Stimulated activated CD4-positive, alpha-beta T cell treated with anti-CD3 and anti-CD28 coated beads, TNF-alpha, amount 100 ng/mL, for 48 hours (primary cell): ENCODE measurements around the gene PNN.
"Not testable (repeated sequence)": the region's sequence is repeated elsewhere in the genome, so short reads cannot be mapped to it uniquely, and the experiment has no call there.

Experiments used
- DNase-seq, 3 donors: peaks; one replicate each; pipeline ENCODE4 v3.0.0-alpha.2; 2020; ENCODE audit warnings: low read depth in 3 of 3

PNN gene

GRCh38 chr14:39181026-39181692, 6.1 kb downstream of the PNN start:
- no peak for DNase-seq

DNA sequence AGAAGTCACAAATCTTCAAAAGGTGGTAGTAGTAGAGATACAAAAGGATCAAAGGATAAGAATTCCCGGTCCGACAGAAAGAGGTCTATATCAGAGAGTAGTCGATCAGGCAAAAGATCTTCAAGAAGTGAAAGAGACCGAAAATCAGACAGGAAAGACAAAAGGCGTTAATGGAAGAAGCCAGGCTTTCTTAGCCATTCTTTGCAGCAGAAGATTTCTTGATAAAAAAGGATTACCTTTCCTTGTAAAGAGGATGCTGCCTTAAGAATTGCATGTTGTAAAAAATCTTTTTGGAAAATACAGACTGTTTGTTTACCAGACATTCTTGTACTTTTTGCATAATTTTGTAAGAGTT, 6.6 kb downstream of the PNN start:
- DNase-seq = no peak

- no peak for DNase-seq
Measured at GRCh38 chr14:39182770-39183684, 8.0 kb downstream of the PNN start.

DNA sequence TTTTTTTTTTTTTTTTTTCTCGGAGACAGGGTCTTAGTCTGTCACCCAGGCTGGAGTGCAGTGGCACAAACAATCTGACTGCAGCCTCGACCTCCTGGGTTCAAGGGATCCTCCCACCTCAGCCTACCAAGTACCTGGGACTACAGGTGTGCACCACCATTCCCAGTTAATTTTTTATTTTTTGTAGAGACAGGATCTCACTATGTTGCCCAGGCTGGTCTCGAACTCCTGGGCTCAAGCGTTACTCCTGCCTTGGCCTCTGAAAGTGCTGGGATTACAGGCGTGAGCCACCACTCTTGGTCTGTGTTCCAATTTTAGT, 8.6 kb downstream of the PNN start:
- not testable (repeated sequence) for DNase-seq

GRCh38 chr14:39184628-39185255, 9.7 kb downstream of the PNN start:
- no peak for DNase-seq

DNA sequence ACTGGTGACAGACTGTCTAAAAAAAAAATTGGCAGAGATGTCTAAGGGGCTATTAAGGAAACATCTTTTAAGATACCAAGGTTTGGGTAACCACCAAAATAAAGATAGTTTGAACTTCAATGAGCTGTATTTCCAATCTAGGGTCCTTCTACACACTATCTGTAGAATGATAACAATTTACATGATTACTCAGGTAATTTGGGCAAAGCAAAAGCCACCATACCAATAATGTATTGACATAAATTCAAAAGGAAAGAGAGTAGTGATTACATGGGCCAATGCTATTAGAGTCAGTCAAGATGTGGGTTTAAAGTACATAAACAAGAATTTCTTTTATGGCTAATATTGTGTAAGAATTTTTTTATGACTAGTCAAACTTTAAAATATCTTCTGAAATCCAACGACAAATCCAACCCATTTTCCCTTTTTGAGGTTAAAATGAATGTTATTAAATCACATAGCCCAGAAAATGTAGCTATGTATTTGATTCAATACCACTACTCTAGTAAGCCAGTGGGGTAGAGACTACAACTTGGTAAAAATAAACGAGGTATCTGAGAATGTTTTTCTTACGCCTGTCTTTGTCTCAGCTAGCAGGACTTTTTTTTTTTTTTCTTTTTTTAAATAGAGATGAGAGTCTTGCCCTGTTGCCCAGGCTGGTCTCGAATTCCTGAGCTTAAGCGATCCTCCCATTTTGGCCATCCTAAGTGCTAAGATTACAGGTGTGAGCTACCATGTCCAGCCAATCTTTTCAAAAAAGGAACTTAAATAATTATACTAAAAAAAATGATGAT, 10.4 kb downstream of the PNN start:
- DNase-seq = no peak

- no peak for DNase-seq
Measured at GRCh38 chr14:39186941-39187525, 12.0 kb downstream of the PNN start.

- no peak for DNase-seq
Measured at GRCh38 chr14:39203659-39204606, 28.9 kb downstream of the PNN start.

DNA sequence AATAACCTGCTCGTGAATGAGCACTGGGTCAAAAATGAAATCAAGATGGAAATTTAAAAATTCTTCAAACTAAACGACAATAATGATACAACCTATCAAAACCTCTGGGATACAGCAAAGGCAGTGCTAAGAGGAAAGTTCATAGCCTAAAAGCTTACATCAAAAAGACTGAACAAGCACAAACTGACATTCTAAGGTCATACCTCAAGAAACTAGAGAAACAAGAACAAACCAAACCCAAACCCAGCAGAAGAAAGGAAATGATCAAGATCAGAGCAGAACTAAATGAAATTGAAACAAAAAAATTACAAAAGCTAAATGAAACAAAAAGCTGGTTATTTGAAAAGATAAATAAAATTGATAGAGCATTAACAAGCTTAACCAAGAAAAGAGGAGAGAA, 32.4 kb downstream of the PNN start:
- DNase-seq = not testable (repeated sequence)

DNA sequence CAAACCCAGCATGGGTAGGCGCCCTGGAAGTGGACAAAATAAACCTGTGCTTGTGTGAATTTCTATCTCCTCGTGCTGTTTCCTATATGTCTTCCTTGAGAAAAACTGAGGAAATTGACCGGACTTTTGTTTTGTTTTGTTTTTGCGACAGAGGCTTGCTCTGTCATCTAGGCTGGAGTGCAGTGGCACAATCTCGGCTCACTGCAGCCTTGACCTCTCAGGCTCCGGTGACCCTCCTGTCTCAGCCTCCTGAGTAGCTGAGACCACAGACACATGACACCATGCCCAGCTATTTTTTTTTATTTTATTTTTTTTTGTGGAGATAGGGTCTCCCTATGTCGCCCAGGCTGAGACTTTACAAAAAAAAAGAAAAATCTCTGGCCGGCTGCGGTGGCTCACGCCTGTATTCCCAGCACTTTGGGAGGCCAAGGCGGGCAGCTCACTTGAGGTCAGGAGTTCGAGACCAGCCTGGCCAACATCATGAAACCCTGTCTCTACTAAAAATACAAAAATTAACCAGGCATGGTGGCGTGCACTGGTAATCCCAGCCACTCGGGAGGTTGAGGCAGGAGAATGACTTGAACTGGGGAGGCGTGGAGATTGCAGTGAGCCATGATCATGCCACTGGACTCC, 36.2 kb downstream of the PNN start:
- no peak for DNase-seq

GRCh38 chr14:39212034-39212433, 37.0 kb downstream of the PNN start:
- no peak for DNase-seq

DNA sequence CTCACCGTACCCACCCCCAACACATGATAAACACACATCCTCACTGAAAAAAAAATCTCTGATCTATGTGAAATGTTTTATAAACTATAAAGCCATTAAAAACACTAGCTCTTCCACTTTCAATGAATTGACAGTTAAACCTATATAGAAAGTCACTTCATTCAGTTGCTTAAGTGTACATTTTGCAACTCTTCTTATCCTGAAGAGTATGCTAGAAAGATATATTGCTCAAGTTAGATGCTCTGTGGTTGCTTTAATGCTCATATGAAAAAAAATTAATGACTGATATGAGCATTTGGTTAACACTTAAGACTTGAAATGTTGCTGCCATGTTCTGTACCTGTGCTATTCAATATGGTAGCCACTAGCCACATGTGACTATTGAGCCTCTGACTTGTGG, 37.6 kb downstream of the PNN start:
- no peak for DNase-seq

- DNase-seq = no peak
Measured at GRCh38 chr14:39217214-39217879, 42.3 kb downstream of the PNN start.

DNA sequence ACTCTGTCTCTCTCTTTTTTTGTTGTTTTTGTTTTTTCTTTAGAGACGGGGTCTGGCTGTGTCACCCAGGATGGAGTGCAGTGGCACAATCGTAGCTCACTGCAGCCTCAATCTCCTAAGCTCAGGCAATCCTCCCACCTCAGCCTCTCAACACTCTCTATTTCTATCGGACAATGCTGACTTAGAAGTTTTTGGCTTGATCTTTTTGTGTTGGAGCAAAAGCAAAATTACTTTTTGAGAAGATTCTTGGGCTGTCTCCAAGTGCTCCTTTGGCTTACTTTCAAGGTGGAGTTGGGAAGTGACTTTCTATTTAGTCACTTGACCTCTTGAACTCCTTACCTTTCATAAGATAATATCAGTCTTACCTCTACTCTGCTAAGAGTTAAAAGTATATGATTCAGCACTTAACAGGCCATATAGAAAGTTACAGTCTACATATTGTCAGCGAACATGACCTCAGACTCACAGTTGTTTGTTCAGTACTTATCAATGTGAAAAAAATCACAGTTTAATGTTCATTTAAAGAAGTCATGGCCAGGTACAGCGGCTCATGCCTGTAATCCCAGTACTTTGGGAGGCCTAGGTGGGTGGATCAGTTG, 43.2 kb downstream of the PNN start:
- DNase-seq = no peak

- DNase-seq = no peak
Measured at GRCh38 chr14:39219075-39219499, 44.0 kb downstream of the PNN start.

DNA sequence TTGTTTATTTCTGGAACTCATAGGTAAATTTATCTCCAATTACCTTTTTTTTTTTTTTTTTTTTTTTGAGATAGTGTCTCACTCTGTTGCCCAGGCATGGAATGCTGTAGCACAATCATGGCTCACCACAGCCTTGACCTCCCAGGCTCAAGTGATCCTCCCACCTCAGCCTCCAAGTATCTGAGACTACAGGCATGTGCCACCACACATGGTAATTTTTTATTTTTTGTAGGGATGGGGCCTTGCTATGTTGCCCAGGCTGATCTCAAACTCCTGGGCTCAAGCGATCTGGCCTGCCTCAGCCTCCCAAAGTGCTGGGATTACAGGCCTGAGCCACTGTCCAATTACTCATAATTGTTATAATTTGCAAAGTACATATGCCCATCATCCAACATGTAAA, 45.4 kb downstream of the PNN start:
- DNase-seq = not testable (repeated sequence)

GRCh38 chr14:39228044-39228443, 53.0 kb downstream of the PNN start:
- DNase-seq = no peak

- peak in 1 of 3 donors; percentile 15 for DNase-seq
Measured at GRCh38 chr14:39228509-39229221, 53.6 kb downstream of the PNN start.

DNA sequence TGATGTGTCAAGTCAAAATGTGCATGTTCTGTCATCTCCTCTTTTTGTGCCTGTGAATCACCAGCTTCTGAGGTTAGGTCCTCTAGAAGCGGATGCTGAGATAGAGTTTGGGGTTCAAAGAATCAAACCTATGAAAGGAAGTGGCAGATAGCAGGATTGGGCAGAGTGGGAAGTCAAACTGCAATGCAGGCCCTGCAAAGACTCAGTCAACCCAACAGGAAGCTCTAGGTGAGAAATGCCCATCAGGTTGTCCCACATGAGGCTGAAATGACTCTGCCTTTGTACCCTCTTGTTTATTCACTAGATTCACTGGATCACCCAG, 54.1 kb downstream of the PNN start:
- peak; percentile 14 to 61 (median 37) for DNase-seq
